HepG2 (cell line): ENCODE data around the gene CLIC5. TPM values are rescaled to one million over a fixed set of nuclear protein-coding genes. Genes with fewer than 3 reads are reported as not detected.

ENCODE experiments used
- ATAC-seq: fragments of 200-7000 bp; cut with Tn5 transposase; 3 replicates; pipeline ENCODE4 v1.9.1; 2020; ENCODE audit warnings: mild to moderate bottlenecking, moderate library complexity
- BruUV-seq: library from RNA; stranded (reverse); fragments of 400-500 nt; replicated peaks from 2 replicates; lab custom pipeline; 2021; lab: Mats Ljungman, UMichigan
- CTCF ChIA-PET: fragments of 300-600 bp; formaldehyde crosslinking; extraction: SDS; loops from one replicate; lab custom pipeline; 2021; ENCODE audit warnings: low total read pairs, inconsistent platforms, low intra/inter-chr PET ratio; lab: Yijun Ruan, JAX
- POLR2A ChIA-PET: fragments of 350-600 bp; sonication (Branson Sonifier 250); formaldehyde crosslinking; loops from one replicate; lab custom pipeline; 2020; ENCODE audit warnings: antibody characterized with exemption, inconsistent platforms; lab: Yijun Ruan, JAX
- DNase-seq: peaks from one replicate; pipeline ENCODE4 v3.0.0-alpha.2; 2015; ENCODE audit warnings: low spot score
- FAIRE-seq: peaks from 3 replicates; lab custom pipeline; 2011; peaks lifted over from hg19 to GRCh38; lab: Jason Lieb, UNC
- H2AFZ ChIP-seq: one replicate; pipeline ENCODE4 v1.6.1; 2011; ENCODE audit warnings: low read length, inconsistent platforms
- H3K27ac ChIP-seq: fragments of 300-600 bp; 3 replicates; pipeline ENCODE4 v1.8.0; 2011; ENCODE audit warnings: mixed run types, mild to moderate bottlenecking, mixed read lengths, low read length, inconsistent platforms; ENCODE audit not compliant: insufficient read depth; ENCODE audit errors: extremely low read length
- H3K27me3 ChIP-seq, 2 experiments: fragments of 200-600 bp in 1 of 2; 2 replicates in 1 of 2; 3 replicates in 1 of 2; pipeline versions ENCODE4 v1.6.0 to v1.8.0; 2011; ENCODE audit warnings: low read length in 2 of 2, mild to moderate bottlenecking in 2 of 2, moderate library complexity in 2 of 2, inconsistent platforms in 1 of 2; ENCODE audit not compliant: insufficient read depth in 2 of 2, control insufficient read depth in 1 of 2
- H3K36me3 ChIP-seq, 2 experiments: fragments of 200-600 bp in 1 of 2; replicated peaks in 1 of 2; 2 replicates in 1 of 2; 3 replicates in 1 of 2; pipeline versions ENCODE4 v1.5.1 to v1.8.0; 2011; ENCODE audit warnings: low read length in 2 of 2, inconsistent platforms in 1 of 2; ENCODE audit not compliant: insufficient read depth in 2 of 2, control insufficient read depth in 1 of 2
- H3K4me1 ChIP-seq: 2 replicates; pipeline ENCODE4 v1.5.1; 2012; ENCODE audit warnings: low read length, inconsistent platforms; ENCODE audit not compliant: insufficient read depth
- H3K4me2 ChIP-seq: 2 replicates; pipeline ENCODE4 v1.6.0; 2011; ENCODE audit warnings: low read depth, low read length, inconsistent platforms
- H3K4me3 ChIP-seq, 3 experiments: fragments of 200-600 bp in 1 of 3; sonication (generic), shearing (Covaris generic) in 1 of 3; replicated peaks in 1 of 3; 2 replicates each; pipeline ENCODE4 v1.5.1; 2011 to 2016; ENCODE audit warnings: low read length in 3 of 3, inconsistent platforms in 2 of 3, low read depth in 2 of 3, mild to moderate bottlenecking in 2 of 3, control low read depth in 1 of 3, mixed read lengths in 1 of 3; ENCODE audit not compliant: insufficient read depth in 1 of 3
- H3K79me2 ChIP-seq: one replicate; pipeline ENCODE4 v1.6.1; 2011; ENCODE audit warnings: low read length, inconsistent platforms; ENCODE audit not compliant: insufficient read depth
- H3K9ac ChIP-seq: 2 replicates; pipeline ENCODE4 v1.6.0; 2011; ENCODE audit warnings: mild to moderate bottlenecking, low read depth, low read length, inconsistent platforms; ENCODE audit not compliant: insufficient read depth
- H3K9me3 ChIP-seq: 2 replicates; pipeline ENCODE4 v1.5.1; 2012; ENCODE audit warnings: mild to moderate bottlenecking, low read length
- H4K20me1 ChIP-seq: 2 replicates; pipeline ENCODE4 v1.6.0; 2011; ENCODE audit warnings: inconsistent platforms, mild to moderate bottlenecking, low read length, moderate library complexity; ENCODE audit not compliant: insufficient read depth
- CEBPZ ChIP-seq: IDR thresholded peaks from 2 replicates; pipeline ENCODE4 v1.6.1; 2012; ENCODE audit warnings: low read length, improper control_type of control experiment
- ZNF280D ChIP-seq: sonication (generic); formaldehyde crosslinking; IDR thresholded peaks from 2 replicates; pipeline ENCODE4 v1.5.1; 2020; ENCODE audit warnings: mild to moderate bottlenecking, missing genetic modification reagents
- WGBS: methylation state at CpG from one replicate; pipeline ENCODE4 v1.1.6; 2017; ENCODE audit warnings: low lambda C conversion rate; 5-methylcytosine and 5-hydroxymethylcytosine counted together
- in situ Hi-C: cut with HindIII; loops from 2 replicates; pipeline ENCODE4 v1.10.0; 2017; ENCODE audit warnings: low pct_unique_long_range_greater_than_20kb; ENCODE audit not compliant: extremely low pct_ligation_motif_present
- intact Hi-C: fragments of 100-400 bp; cut with micrococcal nuclease; formaldehyde crosslinking; loops from one replicate; pipeline ENCODE4 v1.10.0; 2022; ENCODE audit not compliant: unreplicated experiment
- polyA plus RNA-seq, 8 experiments: library from polyadenylated mRNA; depleted of rRNA in 3 of 8; stranded (reverse) in 7 of 8; unstranded in 1 of 8; fragments of >200 nt; fragmentation: Illumina TruSeq in 4 of 8; extraction: Trizol in 4 of 8; gene quantifications; 2 replicates each; pipeline versions ENCODE4 v1.2.1 to v1.2.3, GENCODE V29; 2011 to 2016; ENCODE audit warnings: low read depth in 4 of 8, missing spikeins in 1 of 8, mixed read lengths in 1 of 8; ENCODE audit not compliant: insufficient read depth in 1 of 8
- total RNA-seq, 5 experiments: library from RNA; depleted of rRNA; stranded (reverse); fragments of >200 nt; fragmentation: Illumina TruSeq; extraction: Trizol; gene quantifications; 2 replicates each; pipeline ENCODE4 v1.2.3, GENCODE V29; 2016; ENCODE audit warnings: low read depth in 1 of 5

Gene CLIC5
- total and polyA plus RNA-seq, 2 of the 13 experiments (the other 11 are each of a cell fraction or from before 2014, with no cell fraction given), result not detected

GRCh38 chr6:45835721-45836437, 179.8 kb downstream of the CLIC5 start:
- no peak overlapping the region for H3K4me3 ChIP-seq
- DNase-seq (no peak), FAIRE-seq (no peak), ATAC-seq (no peak)
- no TSS peak for BruUV-seq
- CTCF ChIA-PET, result no interaction called here
- H3K9ac ChIP-seq, result no peak overlapping the region
- no peaks in the 10 kb centered on the region for H3K36me3 ChIP-seq
- H2AFZ ChIP-seq, result no peak overlapping the region
- no peaks in the 10 kb centered on the region for H3K4me1 ChIP-seq
- no peaks in the 10 kb centered on the region for H3K9me3 ChIP-seq
- in situ Hi-C loops, result no loop called here
- no peak overlapping the region for H3K4me2 ChIP-seq
- 7% methylated on average over 4 of the region's 4 CpGs for WGBS
- no peaks in the 10 kb centered on the region for H4K20me1 ChIP-seq
- intact Hi-C loops, result no loop called here
- no peak overlapping the region for H3K27ac ChIP-seq
- H3K27me3 ChIP-seq, result no peaks in the 10 kb centered on the region; a peak in 1 of 5 replicates
- POLR2A ChIA-PET, result no interaction called here
- H3K79me2 ChIP-seq, result no peaks in the 10 kb centered on the region
- TF ChIP-seq ZNF280D (CRISPR knock-in tag) (no peak), CEBPZ (no peak)
- TF ChIP-seq, all 625 proteins: peak for 0
